GM12878 (cell line): ENCODE measurements around the gene POU4F2. TPM values are rescaled to one million over a fixed set of nuclear protein-coding genes. Genes with fewer than 3 reads are reported as not detected.

Experiments used
- ATAC-seq: fragments of 200-7000 bp; cut with Tn5 transposase; 3 replicates; pipeline ENCODE4 v1.9.1; 2020; ENCODE audit warnings: mild to moderate bottlenecking, moderate library complexity
- BruUV-seq: library from RNA; stranded (reverse); fragments of 400-500 nt; replicated peaks from 2 replicates; lab custom pipeline; 2021; lab: Mats Ljungman, UMichigan
- CTCF ChIA-PET: fragments of 300-600 bp; sonication (Branson Sonifier 250); formaldehyde crosslinking; extraction: SDS; loops from one replicate; lab custom pipeline; 2021; ENCODE audit warnings: inconsistent platforms; lab: Yijun Ruan, JAX
- POLR2A ChIA-PET: fragments of 350-600 bp; formaldehyde crosslinking; extraction: SDS; loops from one replicate; lab custom pipeline; 2021; ENCODE audit warnings: inconsistent platforms; lab: Charles Lee
- RAD21 ChIA-PET: fragments of 300-600 bp; sonication (Branson Sonifier 250); formaldehyde crosslinking; loops from one replicate; lab custom pipeline; 2023; ENCODE audit warnings: antibody characterized with exemption; ENCODE audit not compliant: unreplicated experiment; lab: Charles Lee
- SMC1A ChIA-PET: fragments of 300-600 bp; sonication (Branson Sonifier 250); formaldehyde crosslinking; loops from one replicate; lab custom pipeline; 2023; ENCODE audit not compliant: unreplicated experiment, uncharacterized antibody; lab: Charles Lee
- DNase-seq: peaks from one replicate; pipeline ENCODE4 v3.0.0-alpha.2; 2011; ENCODE audit warnings: low read depth, low spot score
- FAIRE-seq: peaks from 3 replicates; lab custom pipeline; 2011; peaks lifted over from hg19 to GRCh38; lab: Jason Lieb, UNC
- H2AFZ ChIP-seq: 2 replicates; pipeline ENCODE4 v1.6.0; 2011; ENCODE audit warnings: low read depth, low read length, control low read depth; ENCODE audit not compliant: control insufficient read depth
- H3K27ac ChIP-seq: 2 replicates; pipeline ENCODE4 v1.5.1; 2011; ENCODE audit warnings: control low read depth; ENCODE audit not compliant: control insufficient read depth, insufficient read depth
- H3K27me3 ChIP-seq, 2 experiments: replicated peaks in 1 of 2; 2 replicates each; pipeline versions ENCODE4 v1.6.0 to v1.6.1; 2011; ENCODE audit warnings: low read length in 1 of 2; ENCODE audit not compliant: control insufficient read depth in 2 of 2, insufficient read depth in 2 of 2
- H3K36me3 ChIP-seq, 2 experiments: 2 replicates each; pipeline ENCODE4 v1.5.1; 2011; ENCODE audit warnings: low read length in 1 of 2; ENCODE audit not compliant: control insufficient read depth in 2 of 2, insufficient read depth in 2 of 2
- H3K4me1 ChIP-seq: 2 replicates; pipeline ENCODE4 v1.6.1; 2011; ENCODE audit warnings: mild to moderate bottlenecking, low read length, moderate library complexity, mixed read lengths; ENCODE audit not compliant: control insufficient read depth, insufficient read depth
- H3K4me2 ChIP-seq: 2 replicates; pipeline ENCODE4 v1.6.0; 2011; ENCODE audit warnings: control low read depth; ENCODE audit not compliant: control insufficient read depth, insufficient read depth
- H3K4me3 ChIP-seq: fragments of 200-600 bp; sonication (generic); 2 replicates; pipeline ENCODE4 v1.5.1; 2016
- H3K79me2 ChIP-seq: 2 replicates; pipeline ENCODE4 v1.6.0; 2011; ENCODE audit warnings: low read length; ENCODE audit not compliant: control insufficient read depth, insufficient read depth
- H3K9ac ChIP-seq: 2 replicates; pipeline ENCODE4 v1.8.0; 2011; ENCODE audit warnings: low read length, control low read depth, mixed read lengths; ENCODE audit not compliant: control insufficient read depth, insufficient read depth
- H3K9me3 ChIP-seq: replicated peaks from 3 replicates; pipeline ENCODE4 v1.5.1; 2011; ENCODE audit warnings: mild to moderate bottlenecking, low read length; ENCODE audit not compliant: control insufficient read depth, insufficient read depth
- H4K20me1 ChIP-seq: 2 replicates; pipeline ENCODE4 v1.6.0; 2011; ENCODE audit not compliant: control insufficient read depth, insufficient read depth
- ATF2 ChIP-seq: IDR thresholded peaks from 2 replicates; pipeline ENCODE4 v1.6.1; 2012; ENCODE audit warnings: low read length, inconsistent platforms
- EGR1 ChIP-seq, 2 experiments: IDR thresholded peaks; 1 replicate in 1 of 2; 2 replicates in 1 of 2; pipeline ENCODE4 v1.6.1; 2011 to 2012; ENCODE audit warnings: low read depth in 2 of 2, low read length in 2 of 2, borderline replicate concordance in 1 of 2, mild to moderate bottlenecking in 1 of 2, moderate library complexity in 1 of 2
- FOXK2 ChIP-seq: fragments of 450-650 bp; IDR thresholded peaks from 2 replicates; pipeline ENCODE4 v1.6.1; 2017; ENCODE audit warnings: mild to moderate bottlenecking, moderate library complexity
- LARP7 ChIP-seq: fragments of 450-650 bp; IDR thresholded peaks from 2 replicates; pipeline ENCODE4 v1.6.1; 2017; ENCODE audit warnings: mild to moderate bottlenecking
- PAX5 ChIP-seq: IDR thresholded peaks from 2 replicates; pipeline ENCODE4 v1.6.1; 2011; ENCODE audit warnings: low read depth, low read length, borderline replicate concordance
- PAX8 ChIP-seq: fragments of 450-650 bp; IDR thresholded peaks from 2 replicates; pipeline ENCODE4 v1.6.1; 2017; ENCODE audit warnings: mild to moderate bottlenecking, moderate library complexity
- SIN3A ChIP-seq: IDR thresholded peaks from 2 replicates; pipeline ENCODE4 v1.6.1; 2012; ENCODE audit warnings: low read depth, low read length, improper control_type of control experiment
- SREBF1 ChIP-seq: IDR thresholded peaks from 2 replicates; pipeline ENCODE4 v1.6.1; 2012; ENCODE audit warnings: mild to moderate bottlenecking, low read length
- SRF ChIP-seq, 2 experiments: IDR thresholded peaks; 2 replicates each; pipeline ENCODE4 v1.6.1; 2011; ENCODE audit warnings: low read depth in 2 of 2, low read length in 2 of 2, mild to moderate bottlenecking in 1 of 2, moderate library complexity in 1 of 2
- STAT3 ChIP-seq: IDR thresholded peaks from 2 replicates; pipeline ENCODE4 v1.6.1; 2011; ENCODE audit warnings: low read depth, low read length, improper control_type of control experiment
- TCF12 ChIP-seq: IDR thresholded peaks from 2 replicates; pipeline ENCODE4 v1.6.1; 2011; ENCODE audit warnings: low read depth, mild to moderate bottlenecking, low read length
- WRNIP1 ChIP-seq: IDR thresholded peaks from 2 replicates; pipeline ENCODE4 v1.6.1; 2011; ENCODE audit warnings: low read depth, low read length, improper control_type of control experiment, borderline replicate concordance
- WGBS: methylation state at CpG from one replicate; pipeline ENCODE4 v1.1.6; 2016; ENCODE audit warnings: low lambda C conversion rate; ENCODE audit not compliant: insufficient replicate concordance, insufficient coverage; ENCODE audit errors: missing lambda C conversion rate; 5-methylcytosine and 5-hydroxymethylcytosine counted together
- in situ Hi-C: fragments of 300-500 bp; cut with MboI; formaldehyde crosslinking; loops from 9 replicates; pipeline ENCODE4 v1.14.3; 2018; ENCODE audit warnings: mixed read lengths
- intact Hi-C: fragments of 100-400 bp; cut with micrococcal nuclease; formaldehyde crosslinking; loops from one replicate; pipeline ENCODE4 v1.14.2; 2022; ENCODE audit not compliant: unreplicated experiment
- polyA plus RNA-seq, 11 experiments: library from polyadenylated mRNA; depleted of rRNA in 4 of 11; unstranded in 6 of 11; stranded (reverse) in 5 of 11; fragments of >200 nt; fragmentation: Nextera tagmentation in 4 of 11; fragmentation: Illumina TruSeq in 1 of 11; extraction: Ambion mirVana in 4 of 11; extraction: Trizol in 1 of 11; gene quantifications; 1 replicate in 1 of 11; 2 replicates in 10 of 11; pipeline versions ENCODE4 v1.2.1 to v1.2.3, GENCODE V29; 2011 to 2016; ENCODE audit warnings: inconsistent platforms in 2 of 11, missing spikeins in 2 of 11, low read depth in 1 of 11
- total RNA-seq, 4 experiments: library from RNA; depleted of rRNA in 3 of 4; stranded (reverse); fragments of >200 nt in 3 of 4; fragmentation: Illumina TruSeq in 1 of 4; extraction: Trizol in 1 of 4; gene quantifications; 2 replicates each; pipeline versions ENCODE4 v1.2.1 to v1.2.3, GENCODE V29; 2013 to 2021
- TF ChIP-seq, protein P1 (sequence below): fragments of 450-650 bp; IDR thresholded peaks from 2 replicates; pipeline ENCODE4 v1.6.1; 2018; ENCODE audit warnings: borderline replicate concordance, mild to moderate bottlenecking; ENCODE audit not compliant: partially characterized antibody
- TF ChIP-seq, protein P2 (sequence below): IDR thresholded peaks from 2 replicates; pipeline ENCODE4 v1.6.1; 2012; ENCODE audit warnings: low read depth, low read length, improper control_type of control experiment
- TF ChIP-seq, protein P3 (sequence below): IDR thresholded peaks from 2 replicates; pipeline ENCODE4 v1.6.1; 2011; ENCODE audit warnings: borderline replicate concordance, low read depth, mild to moderate bottlenecking, moderate library complexity, mixed read lengths, low read length; ENCODE audit not compliant: insufficient read depth; ENCODE audit errors: extremely low read length

Gene POU4F2
- total and polyA plus RNA-seq, 10 of the 15 experiments (the other 5 are each of a cell fraction or from before 2014, with no cell fraction given) = 0.05 TPM; not detected in 9

DNA sequence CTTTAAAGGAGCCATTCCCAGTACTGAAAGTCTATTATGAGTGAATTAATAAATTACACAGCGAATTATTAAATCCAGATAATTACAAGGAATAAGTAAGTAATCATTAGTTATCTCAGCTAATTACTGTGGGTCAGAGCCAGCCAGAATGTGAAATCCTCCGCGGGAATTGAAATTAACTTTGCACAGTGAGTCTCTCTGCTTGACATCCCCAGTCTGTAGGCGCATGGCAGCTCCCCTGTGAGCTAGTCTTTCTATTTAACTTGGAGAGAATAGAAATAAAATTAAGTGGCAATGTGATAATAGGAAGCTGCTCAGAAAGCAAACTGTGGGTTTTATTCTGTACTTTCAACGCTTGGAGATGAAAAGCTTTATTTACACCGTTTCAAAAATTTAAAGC is 7.2 kb downstream of the POU4F2 start (continued):
- no peak for TF ChIP-seq TCF12

- ChIA-PET RAD21 (no interaction called here), SMC1A (interaction anchor here (0.6 kb wide), 1 partner anchor 199 kb away, joined by 3 read pairs; no protein-coding TSS in a partner anchor), CTCF (no interaction called here), POLR2A (no interaction called here)
- DNase-seq = no peak
- Histone ChIP-seq H3K4me3 (no peak overlapping the region), H3K9me3 (no peaks in the 10 kb centered on the region), H3K27me3 (peaks cover 9 to 11% of the 10 kb centered on the region in 2 experiments; a peak in 3 of 4 replicates), H3K79me2 (no peaks in the 10 kb centered on the region), H4K20me1 (no peaks in the 10 kb centered on the region), H3K27ac (no peak overlapping the region), H3K4me1 (no peaks in the 10 kb centered on the region), H3K9ac (no peak overlapping the region), H3K4me2 (no peak overlapping the region), H2AFZ (no peak overlapping the region), H3K36me3 (no peaks in the 10 kb centered on the region)
- WGBS = 9% methylated on average over 13 of the region's 13 CpGs
- no TSS peak for BruUV-seq
- FAIRE-seq = no peak
- in situ Hi-C loops = no loop called here
- no peak for ATAC-seq
- intact Hi-C loops = no loop called here
- no peak for TF ChIP-seq ATF2
- TF ChIP-seq EGR1 (IDR thresholded peaks at IDR 0.05; ENCODE audit: borderline replicate concordance in 1 of 2, low read depth in 2 of 2, low read length in 2 of 2) = no peak
- TF ChIP-seq PAX8 = no peak
- TF ChIP-seq SRF (IDR thresholded peaks at IDR 0.05; ENCODE audit: low read depth in 2 of 2, low read length in 2 of 2) = no peak
- TF ChIP-seq, protein P1, sequence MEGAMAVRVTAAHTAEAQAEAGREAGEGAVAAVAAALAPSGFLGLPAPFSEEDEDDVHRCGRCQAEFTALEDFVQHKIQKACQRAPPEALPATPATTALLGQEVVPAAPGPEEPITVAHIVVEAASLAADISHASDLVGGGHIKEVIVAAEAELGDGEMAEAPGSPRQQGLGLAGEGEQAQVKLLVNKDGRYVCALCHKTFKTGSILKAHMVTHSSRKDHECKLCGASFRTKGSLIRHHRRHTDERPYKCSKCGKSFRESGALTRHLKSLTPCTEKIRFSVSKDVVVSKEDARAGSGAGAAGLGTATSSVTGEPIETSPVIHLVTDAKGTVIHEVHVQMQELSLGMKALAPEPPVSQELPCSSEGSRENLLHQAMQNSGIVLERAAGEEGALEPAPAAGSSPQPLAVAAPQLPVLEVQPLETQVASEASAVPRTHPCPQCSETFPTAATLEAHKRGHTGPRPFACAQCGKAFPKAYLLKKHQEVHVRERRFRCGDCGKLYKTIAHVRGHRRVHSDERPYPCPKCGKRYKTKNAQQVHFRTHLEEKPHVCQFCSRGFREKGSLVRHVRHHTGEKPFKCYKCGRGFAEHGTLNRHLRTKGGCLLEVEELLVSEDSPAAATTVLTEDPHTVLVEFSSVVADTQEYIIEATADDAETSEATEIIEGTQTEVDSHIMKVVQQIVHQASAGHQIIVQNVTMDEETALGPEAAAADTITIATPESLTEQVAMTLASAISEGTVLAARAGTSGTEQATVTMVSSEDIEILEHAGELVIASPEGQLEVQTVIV = no peak
- no peak for TF ChIP-seq PAX5
- TF ChIP-seq, protein P2, sequence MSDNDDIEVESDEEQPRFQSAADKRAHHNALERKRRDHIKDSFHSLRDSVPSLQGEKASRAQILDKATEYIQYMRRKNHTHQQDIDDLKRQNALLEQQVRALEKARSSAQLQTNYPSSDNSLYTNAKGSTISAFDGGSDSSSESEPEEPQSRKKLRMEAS = no peak
- no peak for TF ChIP-seq WRNIP1
- TF ChIP-seq FOXK2 = no peak
- TF ChIP-seq, protein P3, sequence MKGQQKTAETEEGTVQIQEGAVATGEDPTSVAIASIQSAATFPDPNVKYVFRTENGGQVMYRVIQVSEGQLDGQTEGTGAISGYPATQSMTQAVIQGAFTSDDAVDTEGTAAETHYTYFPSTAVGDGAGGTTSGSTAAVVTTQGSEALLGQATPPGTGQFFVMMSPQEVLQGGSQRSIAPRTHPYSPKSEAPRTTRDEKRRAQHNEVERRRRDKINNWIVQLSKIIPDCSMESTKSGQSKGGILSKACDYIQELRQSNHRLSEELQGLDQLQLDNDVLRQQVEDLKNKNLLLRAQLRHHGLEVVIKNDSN = no peak
- no peak for TF ChIP-seq SREBF1
- TF ChIP-seq STAT3 = no peak
- TF ChIP-seq SIN3A = no peak
- TF ChIP-seq LARP7 = no peak
Observed at GRCh38 chr4:146646593-146647325, 8.1 kb downstream of the POU4F2 start.
